NCI-H2081 (cell line): Measurements from ENCODE around the gene SPACA5B.
"Not testable (repeated sequence)": the region's sequence is repeated elsewhere in the genome, so short reads cannot be mapped to it uniquely, and the experiment has no call there.

Experiments used
- DNase-seq, 2 experiments: peaks; one replicate each; lab custom pipeline; 2025; lab: John Stamatoyannopoulos, UW

Gene SPACA5B

GRCh38 chrX:48130326-48130725 is at the start of gene SPACA5B:
TSS of gene SPACA5B (plus strand) at chrX:48130626. CDS start at chrX:48130688, 62 bp downstream.
- DNase-seq, result not testable (repeated sequence)

GRCh38 chrX:48083212-48083611 is 47.2 kb upstream of the SPACA5B start:
- DNase-seq, result peak; percentile 2 to 28

GRCh38 chrX:48083706-48084105 is 46.7 kb upstream of the SPACA5B start:
- no peak for DNase-seq

DNA sequence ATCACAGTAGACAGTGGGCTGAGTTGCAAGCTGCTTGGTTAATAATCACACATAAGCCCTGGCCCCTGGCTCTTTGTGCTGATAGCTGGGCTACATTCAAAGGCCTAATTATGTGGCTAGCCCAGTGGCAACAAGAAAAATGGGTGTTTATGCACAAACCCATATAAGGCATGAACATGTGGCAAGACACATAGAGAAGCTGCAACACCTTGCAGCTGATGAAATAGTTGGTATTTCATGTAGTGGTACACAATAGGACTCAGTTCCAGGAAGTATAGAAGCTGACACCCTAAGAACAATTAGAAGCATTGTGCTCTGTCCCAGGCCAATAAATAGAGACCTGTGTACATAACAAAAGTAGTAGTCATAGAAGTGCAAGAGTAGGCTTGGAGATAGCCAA is 44.3 kb upstream of the SPACA5B start:
- DNase-seq, result no peak

DNA sequence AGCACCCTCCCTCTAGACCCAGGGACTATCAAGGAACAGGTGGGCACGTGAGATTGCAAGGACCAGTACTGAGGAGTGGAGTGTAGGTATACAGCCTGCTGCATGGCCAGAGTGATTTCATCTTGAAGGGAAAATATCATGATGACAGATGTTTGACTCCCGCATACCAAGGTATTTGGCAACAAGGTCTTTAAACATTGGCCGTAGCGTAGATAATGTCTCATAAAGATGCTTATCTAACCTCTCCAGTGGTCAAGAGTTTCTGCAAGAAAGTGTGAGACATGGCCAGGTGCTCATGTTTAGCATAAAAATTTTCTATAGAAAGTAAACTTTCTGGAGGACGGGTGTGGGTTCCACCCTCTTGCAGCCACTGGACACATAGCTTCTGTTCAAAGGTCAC is 40.3 kb upstream of the SPACA5B start:
- no peak for DNase-seq

DNA sequence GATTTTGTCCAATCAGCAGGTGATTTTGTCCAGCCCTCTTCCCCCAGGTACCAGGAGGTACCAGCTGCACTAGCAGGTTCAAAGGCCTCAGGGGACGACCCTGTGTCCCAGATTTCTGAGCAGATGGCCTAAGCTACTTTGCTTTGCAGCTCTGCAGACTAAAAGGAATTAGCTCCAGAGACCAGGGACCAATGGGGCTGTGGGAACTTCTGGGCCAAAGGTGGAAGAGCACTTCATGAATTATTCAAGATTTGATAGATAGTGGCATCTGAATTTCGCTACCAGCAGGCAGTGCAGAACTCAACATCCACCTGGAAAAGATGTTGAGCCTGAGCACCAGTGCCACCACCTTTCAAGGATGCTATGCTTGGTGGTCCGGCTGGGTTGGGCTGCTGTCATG is 37.9 kb upstream of the SPACA5B start:
- not testable (repeated sequence) for DNase-seq

- DNase-seq, result no peak
Observed at GRCh38 chrX:48101443-48101842, 29.0 kb upstream of the SPACA5B start.

DNA sequence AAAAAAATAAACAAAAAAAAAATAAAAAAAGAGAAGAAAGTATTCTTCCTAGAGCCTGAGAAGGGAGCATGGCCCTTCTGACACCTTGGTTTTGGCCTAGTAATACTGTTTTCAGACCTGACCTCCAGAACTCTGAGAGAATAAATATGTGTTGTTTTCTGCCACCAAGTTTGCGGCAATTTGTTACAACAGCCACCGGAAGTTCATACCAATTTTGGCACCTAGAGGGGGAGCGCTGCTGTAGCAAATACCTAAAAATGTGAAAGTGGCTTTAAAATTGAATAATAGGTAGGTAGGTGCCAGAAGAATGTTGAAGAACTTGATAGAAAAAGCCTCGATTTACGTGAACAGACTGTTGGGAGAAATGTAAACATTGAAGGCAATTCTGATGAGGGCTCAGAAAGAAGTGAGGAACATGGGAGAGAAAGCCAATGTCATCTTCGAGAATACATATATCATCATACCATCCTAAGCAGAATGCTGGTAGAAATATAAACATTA is 27.5 kb upstream of the SPACA5B start:
- no peak for DNase-seq

DNA sequence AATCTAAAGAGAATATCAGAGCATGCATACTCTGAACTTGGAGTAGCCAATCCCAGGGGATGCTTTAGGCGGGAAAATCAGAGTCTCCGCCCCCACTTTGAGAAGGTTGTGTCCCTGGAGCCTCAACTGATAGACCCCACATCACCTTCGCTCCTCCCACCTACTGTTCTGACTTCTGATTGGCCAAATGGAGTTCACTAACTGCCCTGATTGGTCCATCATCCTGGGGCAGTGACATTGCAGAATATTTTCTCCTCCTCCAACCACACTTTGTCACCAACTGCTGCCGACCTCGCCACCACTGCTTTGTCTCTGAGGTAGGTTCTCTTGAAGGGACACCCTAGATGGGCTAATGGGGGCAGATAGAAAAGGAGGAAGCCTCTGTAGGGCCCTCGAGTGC is 22.7 kb upstream of the SPACA5B start:
- no peak for DNase-seq

DNA sequence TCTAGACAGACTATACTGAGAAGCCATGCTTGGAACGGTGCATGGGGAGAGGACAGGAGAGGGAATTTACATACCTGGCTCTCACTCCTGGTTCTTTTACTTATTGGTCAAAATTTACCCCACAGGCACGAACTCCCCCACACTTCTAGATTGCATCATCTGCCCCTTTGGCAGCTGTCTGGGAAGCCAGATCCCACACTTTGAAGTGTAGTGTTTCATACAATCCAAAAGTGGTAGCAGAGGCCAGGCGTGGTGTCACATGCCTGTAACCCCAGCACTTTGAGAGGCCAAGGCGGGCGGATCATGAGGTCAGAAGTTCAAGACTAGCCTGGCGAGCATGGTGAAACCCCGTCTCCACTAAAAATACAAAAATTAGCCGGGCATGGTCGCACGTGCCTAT is 5.1 kb upstream of the SPACA5B start:
- not testable (repeated sequence) for DNase-seq

DNA sequence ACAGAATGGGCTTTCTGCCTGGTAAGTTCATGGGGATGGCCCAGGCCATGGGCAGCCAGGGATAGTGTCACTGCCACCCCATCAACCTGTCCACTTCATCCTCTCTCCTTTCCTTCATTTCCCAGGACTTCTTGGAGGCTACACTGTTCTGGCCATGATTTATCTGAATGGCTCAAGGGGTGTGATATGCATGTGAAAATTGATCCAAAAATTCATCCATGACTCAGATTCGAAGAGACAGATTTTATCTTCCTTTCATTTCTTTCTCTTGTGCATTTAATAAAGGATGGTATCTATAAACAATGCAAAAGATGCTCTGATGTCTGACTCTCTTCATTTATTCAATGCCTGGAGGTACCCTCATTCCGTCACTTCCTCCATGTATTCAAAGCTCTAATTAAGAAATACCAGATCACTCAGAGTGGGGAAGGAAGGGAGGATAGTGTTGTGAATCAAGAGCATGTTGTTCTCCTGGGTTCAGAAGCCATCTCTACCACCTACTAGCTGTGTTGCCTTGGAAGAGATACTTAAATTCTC is 1.9 kb downstream of the SPACA5B start:
- not testable (repeated sequence) for DNase-seq

DNA sequence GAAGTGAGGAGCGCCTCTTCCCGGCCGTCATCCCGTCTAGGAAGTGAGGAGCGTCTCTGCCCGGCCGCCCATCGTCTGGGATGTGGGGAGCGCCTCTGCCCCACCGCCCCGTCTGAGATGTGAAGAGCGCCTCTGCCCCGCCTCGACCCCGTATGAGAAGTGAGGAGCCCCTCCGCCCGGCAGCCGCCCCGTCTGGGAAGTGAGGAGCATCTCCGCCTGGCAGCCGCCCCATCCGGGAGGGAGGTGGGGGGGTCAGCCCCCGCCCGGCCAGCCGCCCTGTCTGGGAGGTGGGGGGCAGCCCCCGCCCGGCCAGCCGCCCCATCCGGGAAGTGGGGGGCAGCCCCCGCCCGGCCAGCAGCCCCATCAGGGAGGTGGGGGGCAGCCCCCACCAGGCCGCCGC is 8.7 kb downstream of the SPACA5B start:
- not testable (repeated sequence) for DNase-seq

DNA sequence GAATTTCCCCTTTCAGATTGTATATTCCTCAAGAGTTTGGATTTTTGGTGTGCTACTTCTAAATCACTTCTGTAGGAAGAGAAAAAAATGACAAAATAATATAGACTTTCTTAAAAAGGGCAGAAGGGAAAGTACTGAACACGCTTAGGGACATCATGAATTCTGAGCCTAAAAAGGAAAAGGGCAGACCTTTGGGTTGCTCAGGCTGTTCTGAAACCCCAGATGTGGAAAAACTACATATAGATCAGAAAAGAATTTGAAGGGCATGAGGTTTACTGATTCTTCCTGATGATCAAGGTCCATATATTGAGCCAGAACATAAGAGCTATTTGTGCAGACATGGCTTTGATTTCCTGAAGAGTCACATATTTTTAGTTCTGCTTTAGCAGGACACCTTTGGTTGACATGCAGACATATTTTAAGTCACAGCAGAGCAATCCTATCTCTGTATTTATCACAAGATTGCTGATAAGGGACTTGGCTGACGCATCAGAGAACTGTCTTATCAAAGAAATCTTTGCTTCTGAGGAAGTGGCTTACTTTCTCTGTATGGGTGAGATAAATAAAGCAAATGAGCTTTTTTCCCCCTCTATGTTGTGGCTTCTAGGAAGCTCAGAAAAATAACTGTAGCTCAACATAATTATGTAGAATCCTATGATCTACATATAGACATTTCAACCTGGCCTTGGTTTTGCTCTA is 11.5 kb downstream of the SPACA5B start:
- DNase-seq, result not testable (repeated sequence)

GRCh38 chrX:48142697-48143096 is 12.3 kb downstream of the SPACA5B start:
- DNase-seq, result not testable (repeated sequence)

GRCh38 chrX:48153769-48154168 is 23.3 kb downstream of the SPACA5B start:
- no peak for DNase-seq

- no peak for DNase-seq
Observed at GRCh38 chrX:48154796-48155195, 24.4 kb downstream of the SPACA5B start.

DNA sequence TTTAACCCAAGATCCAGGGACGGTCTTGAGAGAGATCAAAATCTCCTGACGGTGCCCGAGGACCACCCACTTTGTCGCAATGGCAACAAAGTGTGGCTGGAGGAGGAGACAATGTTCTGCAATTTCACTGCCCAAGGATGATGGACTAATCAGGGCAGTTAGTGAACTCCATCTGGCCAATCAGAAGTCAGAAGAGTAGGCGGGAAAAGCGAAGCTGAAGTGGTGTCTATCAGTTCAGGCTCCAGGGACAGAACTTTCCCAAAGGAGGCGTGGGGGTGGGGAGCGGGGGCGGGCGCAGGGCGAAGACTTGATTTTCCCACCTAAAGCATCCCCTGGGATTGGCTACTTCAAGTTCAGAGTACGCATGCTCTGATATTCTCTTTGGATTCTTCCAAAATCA is 25.6 kb downstream of the SPACA5B start:
- no peak for DNase-seq

DNA sequence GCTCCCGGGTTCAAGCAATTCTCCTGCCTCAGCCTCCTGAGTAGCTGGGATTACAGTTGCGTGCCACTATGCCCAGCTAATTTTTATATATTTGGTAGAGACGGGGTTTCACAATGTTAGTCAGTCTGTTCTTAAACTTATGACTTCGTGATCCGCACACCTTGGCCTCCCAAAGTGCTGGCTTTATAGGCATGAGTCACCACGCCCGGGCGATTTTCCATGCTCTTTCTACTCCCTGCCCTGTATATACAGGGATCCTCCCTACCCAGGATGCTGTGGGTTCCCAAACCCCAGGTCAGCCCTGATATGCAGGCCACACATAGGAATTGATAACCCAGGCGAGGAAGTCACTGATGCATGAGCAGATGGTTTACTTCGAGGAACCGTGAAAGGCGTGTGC is 34.8 kb downstream of the SPACA5B start:
- no peak for DNase-seq

DNA sequence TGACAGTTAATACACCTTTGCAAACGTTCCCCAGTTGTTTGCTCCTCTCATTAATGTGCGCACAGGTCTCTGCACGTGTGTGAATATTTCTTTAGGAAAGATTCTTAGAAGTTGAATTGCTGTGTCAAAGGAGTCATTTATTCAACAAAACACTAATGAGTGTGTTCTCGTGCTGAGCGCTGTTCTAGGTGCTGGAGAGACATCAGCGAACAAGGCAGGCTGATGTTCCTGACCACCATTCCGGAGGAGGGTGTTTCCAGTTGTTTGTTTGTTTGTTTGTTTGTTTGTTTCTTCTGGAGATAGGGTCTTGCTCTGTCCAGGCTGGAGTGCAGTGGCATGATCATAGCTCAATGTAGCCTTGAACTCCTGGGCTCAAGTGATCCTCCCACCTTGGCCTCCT is 35.9 kb downstream of the SPACA5B start:
- DNase-seq, result not testable (repeated sequence)

DNA sequence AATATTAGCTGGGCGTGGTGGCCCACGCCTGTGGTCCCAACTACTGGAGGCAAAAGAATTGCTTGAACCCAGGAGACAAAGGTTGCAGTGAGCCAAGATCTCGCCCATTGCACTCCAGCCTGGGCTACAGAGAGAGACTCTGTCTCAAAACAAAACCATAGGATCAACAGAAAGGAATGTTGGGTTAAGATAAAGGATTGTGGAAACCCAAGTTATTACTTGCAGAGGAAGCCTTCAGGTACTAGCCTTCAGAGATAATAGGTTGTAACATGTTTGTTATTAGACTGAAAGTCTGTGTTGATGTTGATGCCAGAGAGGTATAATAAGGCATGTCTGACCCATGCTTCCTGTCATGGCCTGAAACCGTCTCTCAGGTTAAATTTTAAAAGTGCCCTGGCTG is 49.3 kb downstream of the SPACA5B start:
- DNase-seq, result no peak

DNA sequence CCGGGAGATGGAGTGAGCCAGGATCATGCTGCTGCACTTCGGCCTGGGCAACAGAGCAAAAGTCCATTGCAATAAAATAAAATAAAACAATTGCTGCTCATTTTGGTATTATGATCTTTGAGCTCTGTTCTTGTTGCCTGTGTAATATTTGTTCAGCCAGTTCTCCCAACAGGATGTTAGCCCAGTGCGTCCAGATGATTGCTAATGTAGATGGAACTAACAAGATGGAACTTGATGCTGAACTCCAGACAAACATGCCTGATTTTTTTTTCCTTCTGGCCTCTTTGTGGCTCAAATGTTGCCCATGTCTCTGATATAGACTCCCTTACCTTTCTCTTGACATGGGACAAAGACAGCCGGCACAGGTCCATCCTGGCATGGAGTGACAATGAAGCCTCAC is 50.4 kb downstream of the SPACA5B start:
- DNase-seq, result no peak

- DNase-seq, result not testable (repeated sequence)
Observed at GRCh38 chrX:48181882-48182281, 51.5 kb downstream of the SPACA5B start.
